Fibroblast of peridontal ligament (primary cell): ENCODE data around the gene TSPAN3.

Experiments used
- DNase-seq: peaks from one replicate; pipeline ENCODE4 v3.0.0-alpha.2; 2010; ENCODE audit errors: extremely low read depth

TSPAN3 gene

GRCh38 chr15:77084436-77084835, 13.5 kb upstream of the TSPAN3 start:
- DNase-seq, result no peak

DNA sequence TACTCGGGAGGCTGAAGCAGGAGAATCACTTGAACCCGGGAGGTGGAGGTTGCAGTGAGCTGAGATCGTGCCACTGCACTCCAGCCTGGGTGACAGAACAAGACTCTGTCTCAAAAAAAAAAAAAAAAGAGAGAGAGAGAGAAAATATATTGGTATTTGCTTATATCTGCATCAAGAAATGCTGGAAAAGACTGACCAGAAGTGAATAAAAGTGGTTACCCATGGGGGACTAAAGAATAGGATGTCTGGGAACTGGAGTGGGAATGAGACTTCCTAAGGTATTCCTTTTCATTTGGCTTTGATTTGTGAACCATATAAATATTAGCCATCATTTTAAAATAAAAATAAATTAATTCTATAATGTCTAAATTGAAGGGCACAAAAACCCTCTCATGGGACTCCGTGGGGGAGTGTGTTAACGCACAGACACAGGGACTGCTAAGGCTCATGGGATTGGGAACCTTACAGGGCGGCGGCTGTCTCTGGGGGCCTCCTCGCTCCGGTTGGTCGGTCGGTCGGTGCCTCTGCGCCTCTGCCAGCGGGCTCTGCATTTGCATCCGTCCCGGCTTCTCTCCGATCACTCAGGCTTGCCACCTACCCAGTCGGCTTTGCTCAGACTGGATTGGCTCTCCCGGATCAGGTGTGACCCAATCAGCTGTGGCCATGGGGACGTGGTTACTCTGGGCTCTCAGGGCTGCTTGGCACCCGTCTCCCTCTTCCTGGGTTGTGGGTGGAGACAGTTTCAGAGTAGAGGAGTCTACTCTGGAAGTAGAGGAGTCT, 12.7 kb upstream of the TSPAN3 start:
- no peak for DNase-seq

DNA sequence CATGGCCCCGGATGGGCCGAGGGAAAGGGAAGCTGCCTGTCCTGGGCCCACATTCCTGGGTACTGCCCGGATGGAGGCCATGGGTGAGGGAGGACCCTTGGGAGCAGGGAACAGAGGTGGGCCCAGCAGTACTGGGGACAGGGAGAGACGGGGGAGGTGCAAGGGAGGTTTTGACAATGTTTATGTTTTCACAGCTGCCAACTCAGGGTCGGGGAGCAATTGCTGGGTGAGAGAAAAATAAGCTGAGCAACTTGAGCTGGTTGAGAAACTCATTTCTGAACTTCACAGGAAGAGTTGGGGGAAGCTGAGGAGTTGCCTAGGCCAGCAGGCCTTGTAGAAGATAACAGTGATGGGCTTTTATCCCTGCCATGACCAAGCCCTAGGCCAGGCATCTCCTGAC, 11.1 kb upstream of the TSPAN3 start:
- DNase-seq, result no peak

DNA sequence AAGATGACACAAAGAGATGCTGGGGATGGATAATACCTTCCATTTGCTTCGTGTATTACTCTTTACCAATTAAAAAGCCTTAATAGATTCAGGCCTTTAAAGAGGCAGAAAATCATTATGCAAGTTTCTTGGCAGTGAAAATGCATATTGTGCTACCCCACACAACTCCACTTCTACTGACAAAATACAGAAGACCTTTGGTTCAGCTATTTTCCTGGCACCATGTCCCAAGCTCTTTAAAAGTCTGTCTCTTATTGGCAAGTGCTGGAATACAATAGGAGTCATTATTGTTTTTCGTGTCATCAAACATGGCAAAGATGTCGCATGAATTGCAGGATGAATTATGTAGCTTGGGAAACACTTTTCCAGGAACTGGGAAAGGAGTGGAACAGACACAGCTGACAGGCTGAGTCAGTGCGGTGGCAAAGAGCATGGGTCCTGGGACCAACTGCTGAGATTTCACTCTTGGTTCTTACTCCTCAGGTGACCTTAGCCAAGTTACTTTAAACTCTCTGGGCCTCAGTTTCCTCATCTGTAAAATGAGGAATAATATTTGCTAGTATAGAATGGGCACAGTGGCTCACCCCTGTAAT, 5.5 kb upstream of the TSPAN3 start:
- no peak for DNase-seq

DNA sequence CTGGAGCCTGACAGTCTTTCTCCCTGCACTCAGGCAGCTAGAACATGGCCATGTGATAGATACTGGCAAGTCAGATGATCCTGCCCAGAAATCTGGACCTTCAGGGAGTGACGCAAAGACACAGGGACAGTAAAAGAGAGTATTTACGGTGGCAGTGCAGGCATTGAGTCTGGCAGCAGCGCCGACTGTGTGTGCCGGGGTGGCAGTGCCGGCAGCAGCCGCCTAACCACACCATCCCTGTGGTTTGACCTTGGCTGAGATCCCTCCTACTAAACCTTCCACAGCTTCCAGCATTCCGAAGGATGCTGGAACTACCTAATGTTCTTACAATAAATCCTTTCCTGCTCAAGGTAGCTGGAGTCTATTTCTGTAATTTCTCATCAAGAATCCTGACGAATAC, 4.6 kb upstream of the TSPAN3 start:
- peak; percentile 29 for DNase-seq

DNA sequence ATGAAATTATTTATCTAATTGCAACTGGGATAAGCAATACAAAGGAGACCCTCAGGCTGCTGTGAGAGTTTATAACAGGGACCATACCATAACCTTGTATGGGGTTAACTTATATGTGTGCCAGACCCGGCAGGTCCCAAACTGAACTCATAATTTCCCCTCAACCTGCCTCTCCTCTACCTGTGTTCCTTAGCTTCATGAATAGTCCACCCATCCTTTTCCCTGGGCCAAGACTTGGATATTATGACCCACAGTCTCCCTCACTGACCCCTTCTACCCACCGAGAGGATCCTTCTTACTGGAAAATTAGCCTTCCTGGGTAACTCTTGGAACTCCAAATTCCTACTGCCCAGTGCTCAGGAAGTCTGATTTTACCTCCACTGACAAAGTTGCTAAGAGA, 3.4 kb upstream of the TSPAN3 start:
- DNase-seq, result no peak

DNA sequence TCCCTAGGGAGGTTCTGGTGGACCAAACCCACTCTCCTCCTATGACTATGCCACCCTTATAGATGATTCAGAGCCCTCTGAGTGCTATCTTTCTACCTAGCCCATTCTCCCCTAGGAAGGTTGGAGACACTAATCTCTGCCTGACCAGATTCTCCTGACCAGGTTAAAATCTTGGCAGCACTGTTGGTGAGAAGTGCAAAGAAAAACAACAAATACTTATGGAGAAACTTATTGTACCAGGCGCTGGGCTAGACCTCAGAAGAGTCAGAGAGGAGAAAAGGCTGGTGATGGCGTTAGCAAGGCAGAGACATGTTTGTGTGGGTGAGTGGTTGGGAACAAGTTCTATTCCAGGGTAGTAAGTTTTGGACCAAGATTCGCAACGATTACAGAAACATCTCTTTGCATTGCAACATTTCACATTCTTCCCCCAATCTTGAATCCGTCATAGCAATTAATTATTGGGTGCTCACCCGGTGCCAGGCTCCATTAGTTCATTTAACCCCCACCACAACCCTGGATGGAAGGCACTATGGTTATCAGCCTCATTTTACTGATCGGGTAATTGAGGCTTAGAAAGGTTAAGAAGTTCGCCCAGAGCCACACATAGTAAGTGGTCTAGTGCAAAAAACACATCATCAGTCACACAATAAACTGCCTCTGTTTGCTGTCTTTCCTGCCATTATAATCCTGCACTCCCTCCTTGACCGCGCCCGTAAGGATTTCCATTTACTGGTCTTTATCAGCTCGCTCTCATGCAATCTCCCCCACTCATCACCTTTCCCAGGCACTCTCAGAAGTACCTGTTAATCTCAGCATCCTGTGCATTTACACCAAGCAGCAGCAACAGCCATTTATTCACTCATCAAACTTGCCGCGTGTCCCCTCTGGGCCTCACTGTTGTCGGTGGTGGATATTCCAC, 655 bp upstream of the TSPAN3 start:
- no peak for DNase-seq

DNA sequence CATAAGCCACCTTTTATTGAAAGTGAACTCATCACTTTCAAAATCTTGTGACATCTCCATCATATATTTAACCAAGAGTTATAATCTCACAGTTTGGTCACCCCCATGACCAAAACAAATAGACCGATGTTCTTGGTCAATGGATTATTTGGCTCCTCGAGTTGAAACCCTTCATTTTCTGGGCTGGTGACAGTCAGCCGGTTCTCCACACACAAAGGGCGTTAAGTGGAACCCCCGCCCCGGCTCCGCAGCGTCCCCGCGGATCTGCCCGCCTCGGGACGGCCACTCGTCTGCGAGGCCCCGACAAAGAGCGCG, 772 bp downstream of the TSPAN3 start:
- no peak for DNase-seq

GRCh38 chr15:77069521-77070121, 1.3 kb downstream of the TSPAN3 start:
- no peak for DNase-seq

DNA sequence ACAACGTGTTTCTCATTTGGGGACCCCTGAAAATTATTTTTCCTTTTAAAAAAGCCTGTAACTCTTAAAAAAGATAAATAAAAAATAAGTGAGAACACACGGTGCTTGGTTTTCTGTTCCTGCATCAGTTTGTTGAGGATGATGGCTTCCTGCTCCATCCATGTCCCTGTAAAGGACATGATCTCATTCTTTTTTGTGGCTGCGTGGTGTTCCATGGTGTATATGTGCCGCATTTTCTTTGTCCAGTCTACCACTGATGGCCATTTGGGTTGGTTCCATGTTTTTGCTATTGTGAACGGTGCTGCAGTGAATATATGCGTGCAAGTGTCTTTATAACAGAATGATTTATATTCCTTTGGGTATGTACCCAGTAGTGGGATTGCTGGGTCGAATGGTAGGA, 2.3 kb downstream of the TSPAN3 start:
- no peak for DNase-seq

DNA sequence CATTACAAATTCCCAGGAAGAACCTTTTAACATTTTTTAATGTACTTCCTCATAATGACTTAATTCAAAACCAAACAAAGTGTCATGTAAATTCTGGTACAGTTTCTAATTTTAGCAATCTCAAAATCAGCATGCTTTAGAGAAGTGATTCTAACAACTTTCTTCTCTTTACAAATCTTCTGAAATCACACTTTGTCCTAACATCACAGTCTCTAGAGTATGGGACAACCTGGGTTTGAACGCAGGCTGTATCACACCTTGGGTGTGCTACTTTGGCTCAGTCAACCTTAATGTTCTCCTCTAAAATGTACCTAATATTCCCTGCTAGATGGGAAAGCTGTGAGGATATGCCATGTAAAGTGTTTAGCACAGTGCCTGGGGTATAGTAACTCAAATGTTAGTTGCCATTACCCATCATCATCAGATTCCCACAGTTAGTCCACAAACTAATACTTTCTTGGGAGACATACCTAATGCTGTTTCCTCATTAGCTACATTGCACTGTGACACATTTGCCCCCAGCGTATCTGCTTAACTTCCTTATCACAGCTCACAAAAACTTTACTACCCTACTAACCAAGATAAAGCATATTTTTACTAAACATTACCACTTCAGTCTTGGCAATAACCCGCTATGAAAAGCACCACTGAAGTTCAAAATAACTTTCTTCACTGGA, 3.1 kb downstream of the TSPAN3 start:
- DNase-seq, result no peak

DNA sequence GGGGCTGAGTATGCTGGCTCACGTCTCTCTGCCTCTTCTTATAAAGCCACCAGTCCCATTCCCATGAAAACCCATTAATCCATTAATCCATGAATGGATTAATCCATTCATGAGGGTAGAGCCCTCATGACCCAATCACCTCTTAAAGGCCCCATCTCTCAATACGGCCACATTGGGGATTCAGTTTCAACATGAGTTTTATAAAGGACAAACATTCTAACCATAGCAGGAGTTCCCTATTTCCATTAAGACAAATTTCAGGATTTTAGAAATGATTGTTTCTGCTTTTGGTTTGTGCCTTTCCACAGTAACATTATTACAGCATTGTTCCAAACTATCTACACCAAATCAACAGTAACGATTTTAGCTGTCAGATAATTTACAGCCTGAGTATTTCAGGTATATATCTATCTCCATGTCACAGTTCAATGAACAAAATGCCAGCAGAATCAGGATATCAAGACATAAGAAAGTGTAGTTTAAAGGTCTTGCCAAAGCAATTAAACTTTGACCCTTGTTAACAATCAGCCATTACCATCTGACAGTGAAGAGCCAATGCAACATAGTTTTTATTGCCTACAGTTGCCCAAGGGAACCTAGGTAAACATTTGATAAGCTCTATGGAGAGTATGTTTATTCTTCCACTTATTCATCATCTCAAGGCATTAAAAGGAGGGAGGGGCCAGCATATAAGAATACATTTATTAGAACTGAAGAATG, 3.8 kb downstream of the TSPAN3 start:
- DNase-seq, result no peak

GRCh38 chr15:77064539-77065308, 6.2 kb downstream of the TSPAN3 start:
- DNase-seq, result no peak

DNA sequence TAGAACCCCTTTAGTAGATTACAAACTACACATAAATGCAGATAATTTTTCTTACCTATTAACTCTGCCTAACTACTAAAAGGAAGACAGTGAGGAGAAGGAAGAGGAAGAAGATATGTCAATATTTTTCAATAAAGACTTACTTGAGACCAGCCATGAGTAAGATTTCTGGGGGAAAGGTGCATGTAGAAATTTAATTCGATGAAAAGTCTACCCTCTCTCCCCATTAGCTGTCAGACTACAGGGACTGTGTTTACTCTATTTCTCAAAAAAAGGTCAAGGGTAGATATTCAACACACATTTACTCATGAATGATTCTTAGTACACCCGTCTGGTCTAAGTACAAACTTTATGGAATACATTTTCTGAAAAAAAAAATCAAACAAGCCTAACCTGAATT, 6.8 kb downstream of the TSPAN3 start:
- DNase-seq, result no peak

- no peak for DNase-seq
These were observed 7.7 kb downstream of the TSPAN3 start for GRCh38 chr15:77063249-77063648.

DNA sequence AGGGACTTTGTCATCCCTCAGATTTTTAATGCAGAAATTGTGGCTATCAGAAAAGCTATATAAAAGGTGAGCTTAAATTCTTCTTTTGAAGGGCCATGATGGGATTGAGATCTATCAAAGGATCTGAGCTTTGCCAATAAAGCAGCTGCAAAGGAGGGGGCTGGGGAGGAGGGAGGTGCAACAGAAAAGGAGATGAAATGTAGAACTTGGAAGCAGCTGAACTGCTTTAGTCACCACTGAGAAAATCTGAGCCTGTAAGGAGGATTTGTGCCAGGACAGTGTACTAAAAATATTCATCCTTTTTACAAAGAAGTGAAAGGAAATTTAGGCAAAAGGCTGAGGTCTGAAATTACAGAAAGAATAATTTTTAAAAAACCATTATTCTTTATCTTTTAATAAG, 10.4 kb downstream of the TSPAN3 start:
- DNase-seq, result peak; percentile 78

DNA sequence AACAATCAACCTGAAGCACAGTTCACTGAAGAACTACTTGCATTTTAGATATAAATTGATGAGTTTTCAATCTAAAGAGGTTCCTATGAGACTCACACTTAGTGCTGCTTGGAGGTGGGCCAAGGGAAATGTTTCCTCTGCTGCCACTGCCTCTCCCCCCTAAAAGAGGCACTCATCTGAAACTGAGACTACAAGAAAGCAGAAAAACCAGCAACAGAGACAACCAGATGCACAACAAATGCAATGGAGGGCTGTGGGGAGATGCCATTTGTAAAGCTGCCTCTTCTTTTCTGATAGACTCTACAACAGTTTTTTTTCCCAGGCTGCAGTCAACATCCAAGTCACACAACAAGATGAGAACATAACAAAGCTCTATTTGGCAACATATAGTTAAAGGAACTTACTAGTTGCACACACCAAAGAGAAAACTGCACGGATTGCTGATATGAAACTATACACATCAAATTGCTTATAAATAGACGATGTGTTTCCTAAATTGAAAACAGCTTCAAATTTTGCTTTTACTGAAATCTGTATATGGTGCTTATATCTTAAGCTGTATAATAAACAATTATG, 11.0 kb downstream of the TSPAN3 start:
- no peak for DNase-seq

- no peak for DNase-seq
These were observed 12.4 kb downstream of the TSPAN3 start for GRCh38 chr15:77058468-77058867.

GRCh38 chr15:77057685-77058084, 13.2 kb downstream of the TSPAN3 start:
- DNase-seq, result no peak

DNA sequence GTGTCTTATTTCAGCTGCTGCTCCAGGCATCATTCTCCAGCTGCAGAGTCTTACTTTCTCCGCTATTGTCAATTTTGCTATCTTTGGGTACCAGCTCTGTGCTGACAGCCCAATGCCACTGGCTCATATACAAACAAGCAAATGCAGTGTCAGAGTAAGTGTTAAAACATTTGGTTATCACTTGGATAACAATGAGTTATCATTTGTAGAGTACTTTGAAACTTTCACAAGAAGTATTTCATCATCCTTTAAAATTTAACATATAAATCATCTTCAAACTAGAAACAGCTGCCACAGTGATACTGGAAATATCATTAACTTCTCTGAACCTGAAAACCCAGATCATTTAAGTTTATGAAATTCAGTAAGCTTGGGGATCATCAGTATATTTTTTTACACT, 13.8 kb downstream of the TSPAN3 start:
- peak; percentile 58 for DNase-seq
